GM12873 (cell line): ENCODE results near the gene CELF4.

Experiments
- TF ChIP-seq, protein P1 (sequence below): IDR thresholded peaks from 2 replicates; pipeline ENCODE4 v1.5.1; 2012; ENCODE audit warnings: low read depth, mild to moderate bottlenecking, moderate library complexity, low read length, control low read depth; ENCODE audit not compliant: insufficient read depth; ENCODE audit errors: missing control alignments

The CELF4 gene

DNA sequence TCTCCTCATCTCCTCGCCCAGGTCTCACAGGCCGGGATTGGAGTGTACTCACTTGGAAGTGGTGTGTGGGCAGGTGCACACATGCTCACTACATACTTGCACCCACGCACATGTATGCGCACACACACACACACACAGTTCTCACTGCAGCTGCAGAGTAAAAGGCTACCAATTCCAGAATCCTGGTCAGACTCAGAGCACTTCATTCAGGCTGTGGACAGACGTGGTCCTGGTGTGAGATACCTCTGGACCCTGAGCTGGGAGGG, 19.4 kb downstream of the CELF4 start:
- TF ChIP-seq, protein P1, sequence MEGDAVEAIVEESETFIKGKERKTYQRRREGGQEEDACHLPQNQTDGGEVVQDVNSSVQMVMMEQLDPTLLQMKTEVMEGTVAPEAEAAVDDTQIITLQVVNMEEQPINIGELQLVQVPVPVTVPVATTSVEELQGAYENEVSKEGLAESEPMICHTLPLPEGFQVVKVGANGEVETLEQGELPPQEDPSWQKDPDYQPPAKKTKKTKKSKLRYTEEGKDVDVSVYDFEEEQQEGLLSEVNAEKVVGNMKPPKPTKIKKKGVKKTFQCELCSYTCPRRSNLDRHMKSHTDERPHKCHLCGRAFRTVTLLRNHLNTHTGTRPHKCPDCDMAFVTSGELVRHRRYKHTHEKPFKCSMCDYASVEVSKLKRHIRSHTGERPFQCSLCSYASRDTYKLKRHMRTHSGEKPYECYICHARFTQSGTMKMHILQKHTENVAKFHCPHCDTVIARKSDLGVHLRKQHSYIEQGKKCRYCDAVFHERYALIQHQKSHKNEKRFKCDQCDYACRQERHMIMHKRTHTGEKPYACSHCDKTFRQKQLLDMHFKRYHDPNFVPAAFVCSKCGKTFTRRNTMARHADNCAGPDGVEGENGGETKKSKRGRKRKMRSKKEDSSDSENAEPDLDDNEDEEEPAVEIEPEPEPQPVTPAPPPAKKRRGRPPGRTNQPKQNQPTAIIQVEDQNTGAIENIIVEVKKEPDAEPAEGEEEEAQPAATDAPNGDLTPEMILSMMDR, result no peak

DNA sequence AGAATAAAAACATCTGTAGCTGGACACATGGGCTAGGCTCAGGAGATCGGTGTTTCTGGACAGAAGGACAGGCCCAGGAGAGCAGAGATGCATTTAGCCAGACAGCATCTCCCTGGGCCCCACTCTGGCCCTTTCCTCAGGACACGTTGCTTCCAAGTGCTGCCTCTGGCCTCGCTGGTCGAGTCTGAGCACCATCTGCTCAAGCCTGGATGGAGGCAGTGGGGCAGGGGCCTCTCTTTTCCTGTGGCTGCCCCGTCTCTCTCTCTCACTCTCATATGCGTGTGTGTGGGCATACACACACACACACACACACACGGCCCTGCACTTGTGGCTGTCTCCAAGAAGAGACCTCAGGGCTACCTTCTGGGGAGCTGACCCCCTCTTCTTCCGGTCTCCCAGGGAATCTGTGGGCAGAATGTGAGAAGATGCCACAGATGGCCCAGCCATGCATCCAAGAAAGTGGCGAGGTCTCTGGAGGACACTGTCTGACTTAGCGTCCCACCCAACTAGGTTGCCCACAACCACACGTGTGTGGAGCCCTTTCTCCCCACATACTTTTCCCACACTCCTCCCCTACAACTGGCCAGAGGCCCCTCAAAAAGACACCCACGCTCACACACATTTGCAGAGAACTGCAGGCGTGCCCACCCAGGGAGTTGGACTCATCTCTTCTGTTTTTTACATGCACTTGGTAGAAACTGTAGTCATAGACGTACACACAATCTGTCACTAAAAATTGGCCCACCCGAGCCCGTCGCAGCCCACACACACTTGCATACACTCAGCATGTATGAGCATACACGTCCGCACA, 19.9 kb downstream of the CELF4 start:
- TF ChIP-seq, protein P1, result no peak

DNA sequence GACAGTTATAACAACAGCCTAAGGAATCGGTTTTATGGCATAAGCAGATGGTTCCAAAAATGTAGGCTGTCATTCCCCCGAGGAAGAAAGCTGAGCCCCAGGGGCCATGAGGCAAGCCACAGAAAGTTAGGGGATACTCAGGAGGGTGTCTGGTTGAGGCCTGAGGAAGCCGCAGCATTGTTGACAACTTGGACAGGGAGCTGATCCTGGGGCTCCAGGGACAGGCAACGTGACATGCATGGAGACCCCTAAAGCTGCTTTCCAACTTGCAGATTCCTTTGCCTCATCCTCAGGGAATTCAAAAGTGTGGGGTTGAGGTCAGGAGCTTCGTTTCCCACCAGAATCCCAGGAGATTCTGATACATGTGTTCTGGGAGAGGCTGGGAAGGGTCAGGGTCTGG, 20.9 kb downstream of the CELF4 start:
- TF ChIP-seq, protein P1, result no peak

DNA sequence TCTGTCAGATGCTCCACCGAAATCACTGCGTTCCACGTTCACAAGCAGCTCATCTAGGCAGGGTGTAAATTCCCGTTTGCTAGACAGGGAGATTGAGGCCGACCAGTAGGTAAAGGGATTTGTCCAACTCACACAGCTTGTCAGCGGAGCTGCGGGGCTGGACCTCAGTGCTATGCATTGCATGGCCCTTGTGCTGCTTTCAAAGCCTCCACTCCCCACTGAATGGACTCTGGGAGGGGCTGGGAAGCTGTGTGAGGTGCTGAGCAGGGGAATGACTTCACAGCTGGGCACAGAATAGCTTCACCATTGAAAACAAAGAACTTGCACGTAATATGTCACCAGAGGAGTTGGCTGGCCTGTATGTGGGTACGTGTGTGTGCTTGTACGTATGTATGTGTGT, 21.4 kb downstream of the CELF4 start:
- TF ChIP-seq, protein P1, result no peak

DNA sequence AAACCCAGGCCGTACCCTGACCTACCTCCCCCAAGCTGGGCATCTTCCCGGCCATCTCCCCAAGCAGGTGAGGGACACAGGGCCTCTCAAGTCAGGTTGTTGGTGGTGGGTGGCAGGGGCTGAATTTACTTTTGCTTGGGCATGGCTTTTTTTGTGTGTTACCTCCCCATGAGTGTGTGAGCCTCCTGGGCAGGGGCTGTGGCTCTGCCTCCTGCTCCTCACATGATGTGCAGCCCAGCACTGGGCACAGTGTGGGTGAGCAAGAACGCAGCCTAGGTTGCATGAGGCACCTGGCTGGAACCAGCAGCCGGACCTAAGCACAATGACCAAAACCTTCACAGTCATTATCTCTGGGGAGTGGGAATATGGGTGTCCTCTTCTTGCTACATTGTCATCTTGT, 22.3 kb downstream of the CELF4 start:
- TF ChIP-seq, protein P1, result no peak

DNA sequence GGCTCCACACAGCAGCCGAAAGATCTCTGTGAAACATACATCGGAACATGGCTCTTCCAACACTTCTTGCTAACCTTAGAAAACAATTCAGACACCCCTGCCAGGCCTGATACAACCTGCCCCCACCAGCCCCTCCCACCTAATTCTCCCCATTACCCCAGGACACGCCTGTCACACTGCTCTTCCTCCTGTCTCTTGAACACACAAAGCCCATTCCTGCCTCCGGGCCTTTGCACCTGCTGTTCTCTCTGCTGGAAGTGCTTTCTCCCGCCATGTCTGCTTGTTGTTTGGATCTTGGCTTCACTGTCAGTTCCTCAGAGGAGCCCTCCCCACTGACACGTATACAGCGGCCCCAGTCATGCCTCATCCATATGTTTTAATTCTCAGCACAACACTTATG, 24.1 kb downstream of the CELF4 start:
- TF ChIP-seq, protein P1, result no peak

DNA sequence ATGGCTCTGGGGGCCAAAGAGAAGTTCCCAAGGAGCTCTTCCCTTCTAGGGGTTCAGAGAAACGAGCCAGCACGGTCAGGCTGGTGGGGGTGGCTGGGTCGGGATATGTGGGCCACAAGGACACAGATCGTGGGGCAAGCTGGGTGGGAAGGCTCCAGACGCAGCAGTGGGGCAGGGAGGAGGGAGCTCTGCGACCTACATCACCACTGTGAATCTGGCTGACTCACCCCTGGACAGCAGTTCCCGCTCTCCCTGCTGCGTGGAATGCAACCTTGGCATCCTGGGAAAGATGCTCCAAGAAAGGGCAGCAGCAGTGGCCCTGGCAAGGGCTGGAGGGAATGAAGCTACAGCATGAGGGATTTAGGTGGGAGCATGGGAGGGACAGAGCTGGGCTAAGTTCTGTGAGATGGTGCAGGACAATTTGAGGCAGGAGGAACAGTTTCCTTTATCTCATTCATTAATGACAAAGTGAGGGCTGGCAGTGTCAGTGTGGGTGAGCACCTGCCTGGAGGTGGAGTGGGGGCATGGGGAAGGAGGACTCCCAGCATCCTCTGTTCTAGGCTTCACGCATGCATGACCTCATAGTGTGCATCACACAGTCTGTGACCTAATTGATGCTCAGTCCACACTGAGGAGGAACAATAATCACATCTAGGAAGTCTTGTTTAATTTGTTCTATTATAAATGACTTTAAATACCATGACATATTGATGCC, 25.0 kb downstream of the CELF4 start:
- TF ChIP-seq, protein P1, result no peak
